HG03159 (cell line): ENCODE results near the gene TMEM209.
"Not testable (repeated sequence)": the region's sequence is repeated elsewhere in the genome, so short reads cannot be mapped to it uniquely, and the experiment has no call there.

Source experiments
- ATAC-seq: cut with Tn5 transposase; IDR thresholded peaks from one replicate; pipeline ENCODE4 v1.9.1; 2021; ENCODE audit warnings: mild to moderate bottlenecking, moderate library complexity; ENCODE audit not compliant: unreplicated experiment

Gene TMEM209

GRCh38 chr7:130131191-130131834 lies 73.9 kb downstream of the TMEM209 start:
- ATAC-seq = no peak

- ATAC-seq = no peak
Observed at GRCh38 chr7:130129011-130129411, 76.2 kb downstream of the TMEM209 start.

GRCh38 chr7:130127821-130128317 lies 77.3 kb downstream of the TMEM209 start:
- no peak for ATAC-seq

- ATAC-seq = no peak
Observed at GRCh38 chr7:130127404-130127803, 77.8 kb downstream of the TMEM209 start.

DNA sequence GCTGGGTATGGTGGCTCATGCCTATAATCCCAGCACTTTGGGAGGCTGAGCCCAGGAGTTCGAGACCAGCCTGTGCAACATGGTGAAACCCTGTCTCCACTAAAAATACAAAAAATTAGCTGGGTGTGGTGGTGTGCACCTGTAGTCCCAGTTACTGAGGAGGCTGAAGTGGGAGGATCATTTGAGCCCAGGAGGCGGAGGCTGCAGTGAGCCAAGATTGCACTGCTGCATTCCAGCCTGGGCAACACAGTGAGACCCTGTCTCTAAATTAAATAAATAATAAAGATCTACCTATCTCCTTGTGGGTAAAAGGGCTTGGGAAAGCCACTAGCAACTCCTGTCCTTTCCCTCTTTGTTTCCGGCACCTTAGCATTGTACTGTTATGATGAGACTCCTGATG lies 78.4 kb downstream of the TMEM209 start:
- ATAC-seq = not testable (repeated sequence)

DNA sequence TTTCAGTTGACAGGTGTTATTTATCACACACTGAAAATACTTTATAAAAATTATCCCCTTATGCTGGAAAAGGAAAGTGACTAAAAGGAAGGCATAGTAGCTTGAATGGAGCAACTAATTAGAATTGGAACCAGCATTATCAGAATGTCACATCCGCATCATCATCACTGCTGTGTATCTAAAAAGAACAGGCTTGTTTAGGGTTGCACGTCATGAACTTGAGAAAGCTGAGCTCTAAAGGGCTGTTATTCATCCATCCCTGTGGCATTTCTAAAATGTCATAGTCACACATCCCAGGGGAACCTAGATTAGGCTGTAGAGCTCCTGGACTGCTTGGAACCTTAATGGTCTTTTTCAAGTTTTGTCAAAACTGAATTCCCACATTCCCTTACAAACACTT lies 80.5 kb downstream of the TMEM209 start:
- no peak for ATAC-seq

GRCh38 chr7:130123501-130123900 lies 81.7 kb downstream of the TMEM209 start:
- ATAC-seq = no peak

- ATAC-seq = no peak
Observed at GRCh38 chr7:130118801-130119200, 86.4 kb downstream of the TMEM209 start.

DNA sequence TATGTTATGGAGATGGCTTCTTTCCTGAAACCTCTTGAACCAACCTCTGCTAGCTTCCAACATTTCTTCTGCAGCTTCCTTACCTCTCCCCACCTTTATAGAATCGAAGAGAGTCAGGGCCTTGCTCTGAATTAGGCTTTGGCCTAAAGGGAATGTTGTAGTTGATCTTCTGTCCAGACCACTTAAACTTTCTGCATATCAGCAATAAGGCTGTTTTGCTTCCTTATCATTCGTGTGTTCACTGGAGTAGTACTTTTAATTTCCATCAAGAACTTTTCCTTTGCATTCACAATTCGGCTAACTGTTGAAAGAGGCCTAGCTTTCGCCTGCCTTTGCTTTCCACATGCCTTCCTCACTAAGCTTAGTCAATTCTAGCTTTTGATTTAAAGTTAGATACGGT lies 86.9 kb downstream of the TMEM209 start:
- ATAC-seq = no peak

DNA sequence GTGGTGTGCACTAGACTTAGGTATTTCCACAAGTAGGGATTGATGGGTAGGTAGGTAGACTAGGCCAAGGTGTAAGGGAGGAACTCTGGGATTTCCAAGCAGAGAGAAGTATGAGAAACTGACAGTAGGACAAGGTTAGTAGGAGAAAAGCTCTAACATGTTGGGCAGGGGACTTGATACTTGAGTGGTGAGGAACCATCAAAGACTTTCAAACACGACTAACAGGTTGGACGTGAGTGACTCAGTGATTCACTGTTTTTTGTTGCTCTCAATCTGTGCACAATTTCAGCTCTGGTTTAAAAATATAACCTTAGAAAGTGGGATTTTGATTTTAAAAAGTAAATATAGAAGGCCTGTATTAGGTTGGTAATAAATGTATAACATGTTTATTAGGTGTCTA lies 90.4 kb downstream of the TMEM209 start:
- no peak for ATAC-seq
